Neuronal stem cell (in vitro differentiated cells): ENCODE measurements around the gene ROR1.

Source experiments
- DNase-seq: peaks from one replicate; pipeline ENCODE4 v3.0.0-alpha.2; 2013; ENCODE audit warnings: low spot score
- H2AFZ ChIP-seq: one replicate; pipeline ENCODE4 v1.6.1; 2013; ENCODE audit warnings: mild to moderate bottlenecking, low read length, inconsistent platforms
- H2AK5ac ChIP-seq: 2 replicates; pipeline ENCODE4 v1.6.1; 2013; ENCODE audit warnings: low read depth, mild to moderate bottlenecking, inconsistent platforms, low read length, moderate library complexity, mixed read lengths
- H2BK120ac ChIP-seq: 2 replicates; pipeline ENCODE4 v1.6.1; 2013; ENCODE audit warnings: low read depth, mild to moderate bottlenecking, inconsistent platforms, low read length, moderate library complexity, mixed read lengths
- H2BK12ac ChIP-seq: one replicate; pipeline ENCODE4 v1.6.1; 2013; ENCODE audit warnings: low read length, inconsistent platforms
- H2BK15ac ChIP-seq: 2 replicates; pipeline ENCODE4 v1.6.1; 2013; ENCODE audit warnings: mild to moderate bottlenecking, low read length, inconsistent platforms, mixed read lengths
- H2BK5ac ChIP-seq: one replicate; pipeline ENCODE4 v1.6.1; 2013; ENCODE audit warnings: inconsistent platforms, mild to moderate bottlenecking, low read length, moderate library complexity
- H3K14ac ChIP-seq: one replicate; pipeline ENCODE4 v1.6.1; 2013; ENCODE audit warnings: low read length, inconsistent platforms
- H3K18ac ChIP-seq: 2 replicates; pipeline ENCODE4 v1.6.1; 2013; ENCODE audit warnings: low read length, inconsistent platforms
- H3K23ac ChIP-seq: 2 replicates; pipeline ENCODE4 v1.6.1; 2013; ENCODE audit warnings: low read depth, mild to moderate bottlenecking, mixed read lengths, low read length, inconsistent platforms; ENCODE audit not compliant: poor library complexity
- H3K27ac ChIP-seq: replicated peaks from 3 replicates; pipeline ENCODE4 v1.5.1; 2013; ENCODE audit warnings: low read length, inconsistent platforms
- H3K27me3 ChIP-seq, 3 experiments: 2 replicates each; pipeline ENCODE4 v1.6.1; 2013; ENCODE audit warnings: low read length in 3 of 3, mild to moderate bottlenecking in 2 of 3, inconsistent platforms in 1 of 3, low read depth in 1 of 3, mixed read lengths in 1 of 3, moderate library complexity in 1 of 3; ENCODE audit not compliant: control insufficient read depth in 3 of 3, insufficient read depth in 3 of 3
- H3K36me3 ChIP-seq, 2 donors: replicated peaks in 1 of 2; 2 replicates each; pipeline ENCODE4 v1.6.1; 2013; ENCODE audit warnings: low read length in 2 of 2; ENCODE audit not compliant: control insufficient read depth in 2 of 2, insufficient read depth in 2 of 2
- H3K4ac ChIP-seq: 2 replicates; pipeline ENCODE4 v1.6.1; 2013; ENCODE audit warnings: inconsistent platforms, mild to moderate bottlenecking, low read length, moderate library complexity
- H3K4me1 ChIP-seq, 2 donors: 1 replicate in 1 of 2; 2 replicates in 1 of 2; pipeline ENCODE4 v1.6.1; 2013; ENCODE audit warnings: low read length in 2 of 2, low read depth in 1 of 2; ENCODE audit not compliant: control insufficient read depth in 2 of 2, insufficient read depth in 1 of 2
- H3K4me2 ChIP-seq: one replicate; pipeline ENCODE4 v1.6.1; 2013; ENCODE audit warnings: mild to moderate bottlenecking, low read length, inconsistent platforms; ENCODE audit not compliant: insufficient read depth, poor library complexity, severe bottlenecking
- H3K4me3 ChIP-seq, 2 donors: 2 replicates each; pipeline ENCODE4 v1.5.1; 2013; ENCODE audit warnings: low read length in 2 of 2, mild to moderate bottlenecking in 2 of 2, inconsistent platforms in 1 of 2, moderate library complexity in 1 of 2
- H3K79me1 ChIP-seq: one replicate; pipeline ENCODE4 v1.6.1; 2013; ENCODE audit warnings: low read depth, mild to moderate bottlenecking, inconsistent platforms, low read length, moderate library complexity
- H3K9ac ChIP-seq: one replicate; pipeline ENCODE4 v1.6.1; 2013; ENCODE audit warnings: mild to moderate bottlenecking, low read depth, low read length, inconsistent platforms; ENCODE audit not compliant: poor library complexity
- H3K9me3 ChIP-seq, 2 donors: replicated peaks in 1 of 2; 2 replicates each; pipeline versions ENCODE3 to v1.6.1; 2013; ENCODE audit warnings: low read length in 2 of 2, mild to moderate bottlenecking in 2 of 2, inconsistent platforms in 1 of 2, low read depth in 1 of 2, mixed read lengths in 1 of 2, moderate library complexity in 1 of 2; ENCODE audit not compliant: control insufficient read depth in 2 of 2, insufficient read depth in 1 of 2
- H4K8ac ChIP-seq: one replicate; pipeline ENCODE4 v1.6.1; 2013; ENCODE audit warnings: low read depth, mild to moderate bottlenecking, inconsistent platforms, low read length, moderate library complexity
- H4K91ac ChIP-seq: one replicate; pipeline ENCODE4 v1.6.1; 2013; ENCODE audit warnings: low read length, low read depth, mild to moderate bottlenecking, inconsistent platforms; ENCODE audit not compliant: poor library complexity
- WGBS, 2 donors: extraction: QIAGEN DNeasy Blood & Tissue Kit; methylation state at CpG; one replicate each; pipeline ENCODE4 v1.1.7; 2013; ENCODE audit warnings: missing lambda C conversion rate in 2 of 2, mixed read lengths in 1 of 2; ENCODE audit not compliant: insufficient read length in 2 of 2, insufficient replicate concordance in 1 of 2; ENCODE audit errors: extremely low coverage in 2 of 2; 5-methylcytosine and 5-hydroxymethylcytosine counted together

ROR1 gene

GRCh38 chr1:63911049-63911448 lies 137.2 kb downstream of the ROR1 start:
- no CpG with 5 or more reads among the region's 4 CpGs for WGBS, 2 donors
- H2BK12ac ChIP-seq = no peak overlapping the region
- H3K18ac ChIP-seq = no peak overlapping the region
- no peak overlapping the region for H2BK120ac ChIP-seq
- H3K79me1 ChIP-seq = peaks cover 2% of the 10 kb centered on the region
- H4K8ac ChIP-seq = no peak overlapping the region
- peaks cover 9 to 16% of the 10 kb centered on the region in 2 donors for H3K4me1 ChIP-seq
- H2AFZ ChIP-seq = no peak overlapping the region
- no peak overlapping the region for H2AK5ac ChIP-seq
- H3K23ac ChIP-seq = no peak overlapping the region
- no peak overlapping the region for H4K91ac ChIP-seq
- no peak for DNase-seq
- no peak overlapping the region for H3K14ac ChIP-seq
- H3K27ac ChIP-seq = no peak overlapping the region
- no peak overlapping the region for H2BK15ac ChIP-seq
- H3K4me2 ChIP-seq = no peak overlapping the region
- no peak overlapping the region for H3K4ac ChIP-seq
- no peaks in the 10 kb centered on the region for H3K9me3 ChIP-seq
- no peak overlapping the region for H2BK5ac ChIP-seq
- H3K9ac ChIP-seq = no peak overlapping the region
- H3K36me3 ChIP-seq = no peaks in the 10 kb centered on the region
- no peaks in the 10 kb centered on the region for H3K27me3 ChIP-seq
- H3K4me3 ChIP-seq = no peak overlapping the region

GRCh38 chr1:63912643-63913042 lies 138.8 kb downstream of the ROR1 start:
- H3K14ac ChIP-seq = no peak overlapping the region
- no peak overlapping the region for H3K4ac ChIP-seq
- no peak overlapping the region for H3K23ac ChIP-seq
- no peaks in the 10 kb centered on the region for H3K36me3 ChIP-seq
- H2AFZ ChIP-seq = no peak overlapping the region
- DNase-seq = no peak
- no peak overlapping the region for H2AK5ac ChIP-seq
- no peaks in the 10 kb centered on the region for H3K27me3 ChIP-seq
- no peak overlapping the region for H2BK5ac ChIP-seq
- no peak overlapping the region for H4K91ac ChIP-seq
- H2BK120ac ChIP-seq = no peak overlapping the region
- no peak overlapping the region for H2BK12ac ChIP-seq
- WGBS, 2 donors = no CpG with 5 or more reads among the region's 5 CpGs
- no peak overlapping the region for H3K9ac ChIP-seq
- no peaks in the 10 kb centered on the region for H3K9me3 ChIP-seq
- H4K8ac ChIP-seq = no peak overlapping the region
- H3K4me3 ChIP-seq = no peak overlapping the region
- no peak overlapping the region for H2BK15ac ChIP-seq
- no peak overlapping the region for H3K4me2 ChIP-seq
- peaks cover 6 to 8% of the 10 kb centered on the region in 2 donors for H3K4me1 ChIP-seq
- H3K18ac ChIP-seq = no peak overlapping the region
- no peak overlapping the region for H3K27ac ChIP-seq
- peaks cover 2% of the 10 kb centered on the region for H3K79me1 ChIP-seq

GRCh38 chr1:63913533-63913932 lies 139.7 kb downstream of the ROR1 start:
- no peak overlapping the region for H2AFZ ChIP-seq
- H2BK5ac ChIP-seq = no peak overlapping the region
- H3K9me3 ChIP-seq = no peaks in the 10 kb centered on the region
- WGBS, 2 donors = no CpG with 5 or more reads among the region's 10 CpGs
- no peak overlapping the region for H2BK12ac ChIP-seq
- H3K9ac ChIP-seq = no peak overlapping the region
- H3K4me1 ChIP-seq = peaks cover 3 to 6% of the 10 kb centered on the region in 2 donors
- H2AK5ac ChIP-seq = no peak overlapping the region
- no peaks in the 10 kb centered on the region for H3K36me3 ChIP-seq
- H3K79me1 ChIP-seq = peaks cover 2% of the 10 kb centered on the region
- H2BK120ac ChIP-seq = no peak overlapping the region
- H3K4me2 ChIP-seq = no peak overlapping the region
- H4K91ac ChIP-seq = no peak overlapping the region
- H4K8ac ChIP-seq = no peak overlapping the region
- H3K18ac ChIP-seq = no peak overlapping the region
- no peak overlapping the region for H3K4me3 ChIP-seq
- no peak overlapping the region for H3K4ac ChIP-seq
- no peak overlapping the region for H3K23ac ChIP-seq
- no peak overlapping the region for H2BK15ac ChIP-seq
- H3K14ac ChIP-seq = no peak overlapping the region
- DNase-seq = no peak
- no peaks in the 10 kb centered on the region for H3K27me3 ChIP-seq
- H3K27ac ChIP-seq = no peak overlapping the region

GRCh38 chr1:63914241-63914640 lies 140.4 kb downstream of the ROR1 start:
- no peak for DNase-seq
- WGBS, 2 donors = no CpG with 5 or more reads among the region's 5 CpGs
- Histone ChIP-seq H3K36me3 (no peaks in the 10 kb centered on the region), H2BK15ac (no peak overlapping the region), H3K9ac (no peak overlapping the region), H2BK12ac (no peak overlapping the region), H2AFZ (no peak overlapping the region), H4K8ac (no peak overlapping the region), H3K79me1 (peaks cover 2% of the 10 kb centered on the region), H3K4me2 (no peak overlapping the region), H3K23ac (no peak overlapping the region), H3K4ac (no peak overlapping the region), H3K18ac (no peak overlapping the region), H3K27ac (no peak overlapping the region), H2AK5ac (no peak overlapping the region), H3K4me1 (peaks cover 3 to 6% of the 10 kb centered on the region in 2 donors), H3K27me3 (no peaks in the 10 kb centered on the region), H3K4me3 (no peak overlapping the region), H2BK120ac (no peak overlapping the region), H4K91ac (no peak overlapping the region), H3K9me3 (no peaks in the 10 kb centered on the region), H2BK5ac (no peak overlapping the region), H3K14ac (no peak overlapping the region)
